Measurements from ENCODE around the gene DNPEP.

DNA sequence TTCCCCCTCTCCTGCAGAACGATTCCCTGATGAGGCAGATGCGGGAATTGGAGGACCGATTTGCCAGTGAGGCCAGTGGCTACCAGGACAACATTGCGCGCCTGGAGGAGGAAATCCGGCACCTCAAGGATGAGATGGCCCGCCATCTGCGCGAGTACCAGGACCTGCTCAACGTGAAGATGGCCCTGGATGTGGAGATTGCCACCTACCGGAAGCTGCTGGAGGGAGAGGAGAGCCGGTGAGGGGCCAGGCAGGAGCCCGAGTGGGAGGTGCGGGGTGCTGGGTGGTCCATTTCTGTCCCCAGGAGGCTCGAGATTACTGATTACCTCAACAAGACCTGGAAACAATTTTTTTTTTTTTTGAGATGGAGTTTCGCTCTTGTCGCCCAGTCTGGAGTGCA lies 33.6 kb upstream of the DNPEP start:
- TF ChIP-seq, protein P1, sequence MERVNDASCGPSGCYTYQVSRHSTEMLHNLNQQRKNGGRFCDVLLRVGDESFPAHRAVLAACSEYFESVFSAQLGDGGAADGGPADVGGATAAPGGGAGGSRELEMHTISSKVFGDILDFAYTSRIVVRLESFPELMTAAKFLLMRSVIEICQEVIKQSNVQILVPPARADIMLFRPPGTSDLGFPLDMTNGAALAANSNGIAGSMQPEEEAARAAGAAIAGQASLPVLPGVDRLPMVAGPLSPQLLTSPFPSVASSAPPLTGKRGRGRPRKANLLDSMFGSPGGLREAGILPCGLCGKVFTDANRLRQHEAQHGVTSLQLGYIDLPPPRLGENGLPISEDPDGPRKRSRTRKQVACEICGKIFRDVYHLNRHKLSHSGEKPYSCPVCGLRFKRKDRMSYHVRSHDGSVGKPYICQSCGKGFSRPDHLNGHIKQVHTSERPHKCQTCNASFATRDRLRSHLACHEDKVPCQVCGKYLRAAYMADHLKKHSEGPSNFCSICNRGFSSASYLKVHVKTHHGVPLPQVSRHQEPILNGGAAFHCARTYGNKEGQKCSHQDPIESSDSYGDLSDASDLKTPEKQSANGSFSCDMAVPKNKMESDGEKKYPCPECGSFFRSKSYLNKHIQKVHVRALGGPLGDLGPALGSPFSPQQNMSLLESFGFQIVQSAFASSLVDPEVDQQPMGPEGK (CRISPR knock-in tag; IDR thresholded peaks at IDR 0.05; ENCODE audit: borderline replicate concordance) = no peak
- TF ChIP-seq RARB (CRISPR knock-in tag; IDR thresholded peaks at IDR 0.05) (no peak), ZFP30 (CRISPR knock-in tag; IDR thresholded peaks at IDR 0.05) (no peak), CREB5 (CRISPR knock-in tag; IDR thresholded peaks at IDR 0.05; ENCODE audit: low read depth) (no peak), ZC3H10 (CRISPR knock-in tag; IDR thresholded peaks at IDR 0.05) (no peak), ZNF70 (CRISPR knock-in tag; IDR thresholded peaks at IDR 0.05) (no peak), ZNF8 (CRISPR knock-in tag; IDR thresholded peaks at IDR 0.05) (no peak), OSR1 (CRISPR knock-in tag; IDR thresholded peaks at IDR 0.05) (no peak), ZFP3 (CRISPR knock-in tag; IDR thresholded peaks at IDR 0.05) (no peak), TOX (CRISPR knock-in tag; IDR thresholded peaks at IDR 0.05; ENCODE audit: borderline replicate concordance) (no peak)

Data from SK-N-SH treated with all-trans-retinoic acid at 6 μM for 48 hours (cell line).